ENCODE data around the gene FREM1.

FREM1 gene

GRCh38 chr9:14687042-14687719 is 223.0 kb downstream of the FREM1 start:
- Histone ChIP-seq H3K4me3 (ENCODE audit: low read length in 2 of 2) (no peak overlapping the region), H3K9me3 (ENCODE audit: control insufficient read depth in 2 of 2, low read length in 2 of 2) (no peaks in the 10 kb centered on the region), H3K36me3 (ENCODE audit: control insufficient read depth in 2 of 2, insufficient read depth in 2 of 2, low read length in 2 of 2) (peaks cover 4 to 5% of the 10 kb centered on the region in 2 donors), H3K4me1 (ENCODE audit: control insufficient read depth, insufficient read depth, low read length) (no peaks in the 10 kb centered on the region), H3K27me3 (ENCODE audit: control insufficient read depth in 1 of 2, insufficient read depth in 2 of 2, low read length in 2 of 2) (no peaks in the 10 kb centered on the region), H3K9ac (ENCODE audit: low read length in 2 of 2) (no peak overlapping the region), H3K27ac (ENCODE audit: low read length) (no peak overlapping the region)

- Histone ChIP-seq H3K27ac (ENCODE audit: low read length) (no peak overlapping the region), H3K27me3 (ENCODE audit: control insufficient read depth in 1 of 2, insufficient read depth in 2 of 2, low read length in 2 of 2) (no peaks in the 10 kb centered on the region), H3K36me3 (ENCODE audit: control insufficient read depth in 2 of 2, insufficient read depth in 2 of 2, low read length in 2 of 2) (peaks cover 4 to 5% of the 10 kb centered on the region in 2 donors), H3K4me1 (ENCODE audit: control insufficient read depth, insufficient read depth, low read length) (no peaks in the 10 kb centered on the region), H3K9ac (ENCODE audit: low read length in 2 of 2) (no peak overlapping the region), H3K9me3 (ENCODE audit: control insufficient read depth in 2 of 2, low read length in 2 of 2) (no peaks in the 10 kb centered on the region), H3K4me3 (ENCODE audit: low read length in 2 of 2) (no peak overlapping the region)
Observed at GRCh38 chr9:14686168-14686567, 224.1 kb downstream of the FREM1 start.

All from stomach smooth muscle (tissue), 2 donors.